Subcutaneous abdominal adipose tissue (tissue), 5 donors: ENCODE data around the gene FBXO41.

Source experiments
- H3K27ac ChIP-seq: one replicate; pipeline ENCODE4 v1.7.0; 2013; ENCODE audit warnings: low read depth, mild to moderate bottlenecking, inconsistent platforms, low read length, moderate library complexity
- H3K27me3 ChIP-seq, 5 donors: one replicate each; pipeline ENCODE4 v1.7.0; 2013; ENCODE audit warnings: low read length in 5 of 5, inconsistent platforms in 1 of 5; ENCODE audit not compliant: control insufficient read depth in 5 of 5, insufficient read depth in 4 of 5
- H3K36me3 ChIP-seq, 5 donors: one replicate each; pipeline ENCODE4 v1.7.0; 2013; ENCODE audit warnings: low read length in 5 of 5; ENCODE audit not compliant: control insufficient read depth in 5 of 5, insufficient read depth in 5 of 5
- H3K4me1 ChIP-seq, 5 donors: one replicate each; pipeline ENCODE4 v1.7.0; 2013; ENCODE audit warnings: low read length in 5 of 5, mild to moderate bottlenecking in 3 of 5, moderate library complexity in 1 of 5; ENCODE audit not compliant: control insufficient read depth in 5 of 5, insufficient read depth in 5 of 5
- H3K4me3 ChIP-seq, 5 donors: one replicate each; pipeline ENCODE4 v1.7.0; 2013; ENCODE audit warnings: low read length in 5 of 5, low read depth in 1 of 5
- H3K9ac ChIP-seq, 5 donors: one replicate each; pipeline ENCODE4 v1.7.0; 2013; ENCODE audit warnings: low read length in 5 of 5, mild to moderate bottlenecking in 4 of 5, moderate library complexity in 3 of 5
- H3K9me3 ChIP-seq, 5 donors: one replicate each; pipeline ENCODE4 v1.7.0; 2013; ENCODE audit warnings: low read length in 5 of 5; ENCODE audit not compliant: control insufficient read depth in 5 of 5
- donor health status: healthy.
- donor health status: healthy.
- donor health status: healthy.
- donor health status: healthy.
- donor health status: healthy.

The FBXO41 gene

GRCh38 chr2:73235315-73236028 lies 48.8 kb downstream of the FBXO41 start:
- Histone ChIP-seq H3K4me3 (peak overlapping the region; percentile 73 to 99 (median 97)), H3K4me1 (peaks cover 13 to 55% (median 44%) of the 10 kb centered on the region in 5 donors), H3K9ac (peak overlapping the region; percentile 64 to 98 (median 88)), H3K27me3 (no peaks in the 10 kb centered on the region), H3K27ac (peak overlapping the region; percentile 94), H3K9me3 (no peaks in the 10 kb centered on the region), H3K36me3 (peaks cover 3 to 21% (median 14%) of the 10 kb centered on the region in 5 donors)

GRCh38 chr2:73233932-73234832 lies 50.1 kb downstream of the FBXO41 start, which contains the start of gene CCT7:
Gene CCT7 (plus strand): TSS chr2:73234308. CDS start chr2:73234379, 71 bp downstream.
- H3K4me1 ChIP-seq: peaks cover 13 to 50% (median 39%) of the 10 kb centered on the region in 5 donors
- peaks cover 0 to 22% (median 14%) of the 10 kb centered on the region in 5 donors for H3K36me3 ChIP-seq
- peak within 1 kb of the TSS; percentile 73 to 99 (median 97) for H3K4me3 ChIP-seq
- H3K9me3 ChIP-seq: no peaks in the 10 kb centered on the region
- H3K9ac ChIP-seq: peak within 1 kb of the TSS; percentile 82 to 98 (median 91)
- peak within 1 kb of the TSS; percentile 94 for H3K27ac ChIP-seq
- no peaks in the 10 kb centered on the region for H3K27me3 ChIP-seq

DNA sequence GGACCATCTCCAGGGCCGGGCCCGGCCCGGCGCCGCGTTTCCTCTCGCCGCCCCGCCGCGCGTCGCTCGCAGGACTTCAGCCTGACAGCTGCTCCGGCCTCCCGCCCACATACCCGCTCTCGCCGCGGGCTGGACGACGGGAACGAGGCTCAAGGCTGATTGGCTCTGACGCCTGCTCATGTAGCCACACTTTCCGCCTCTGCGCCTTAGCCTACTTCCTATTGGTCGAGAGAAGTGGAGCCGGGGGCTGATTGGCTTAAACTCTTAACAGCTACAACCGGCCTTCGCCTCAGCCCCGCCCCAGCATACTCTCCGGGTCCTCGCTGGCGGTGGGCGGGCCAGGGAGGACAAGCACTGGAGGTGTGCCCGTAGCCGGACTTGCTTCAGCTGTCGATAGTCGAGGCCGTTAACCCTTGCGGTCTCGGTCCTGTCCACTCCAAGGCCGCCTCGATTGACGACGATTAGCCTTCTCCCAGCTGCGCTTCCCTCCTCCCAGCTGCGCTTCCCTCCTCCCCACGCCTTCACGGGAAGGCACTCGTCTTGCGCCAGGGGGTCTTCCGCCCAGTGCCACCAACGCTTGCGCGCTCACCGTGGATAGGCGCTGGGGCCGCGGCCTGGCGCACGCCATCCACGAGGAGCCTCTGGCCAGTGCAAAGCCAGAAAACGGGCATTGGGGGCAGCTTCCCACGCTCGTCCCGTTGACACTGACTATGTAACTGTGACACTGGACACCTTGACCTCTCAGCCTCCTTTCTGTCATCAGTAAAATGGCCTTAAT lies 50.9 kb downstream of the FBXO41 start, which contains the start of gene PRADC1:
Gene PRADC1, minus strand, starts transcription at position 86 of the 778 bp plus-strand sequence. Its CDS starts 79 bp downstream, at position 7.
- H3K4me1 ChIP-seq: peaks cover 13 to 43% (median 34%) of the 10 kb centered on the region in 5 donors
- no peaks in the 10 kb centered on the region for H3K9me3 ChIP-seq
- peak within 1 kb of the TSS; percentile 94 for H3K27ac ChIP-seq
- peak within 1 kb of the TSS; percentile 73 to 99 (median 97) for H3K4me3 ChIP-seq
- H3K27me3 ChIP-seq: no peaks in the 10 kb centered on the region
- peaks cover 0 to 22% (median 18%) of the 10 kb centered on the region in 5 donors for H3K36me3 ChIP-seq
- H3K9ac ChIP-seq: peak within 1 kb of the TSS; percentile 82 to 98 (median 91)

GRCh38 chr2:73232403-73233153 lies 51.7 kb downstream of the FBXO41 start:
- no peaks in the 10 kb centered on the region for H3K9me3 ChIP-seq
- peak overlapping the region; percentile 46 for H3K27ac ChIP-seq
- no peaks in the 10 kb centered on the region for H3K27me3 ChIP-seq

GRCh38 chr2:73228631-73229030 lies 55.6 kb downstream of the FBXO41 start:
- no peak overlapping the region for H3K9ac ChIP-seq
- H3K27me3 ChIP-seq: no peaks in the 10 kb centered on the region
- H3K4me1 ChIP-seq: peaks cover 5 to 21% (median 15%) of the 10 kb centered on the region in 5 donors
- no peak overlapping the region for H3K4me3 ChIP-seq
- H3K27ac ChIP-seq: no peak overlapping the region
- no peaks in the 10 kb centered on the region for H3K9me3 ChIP-seq
- H3K36me3 ChIP-seq: peaks cover 0 to 66% (median 59%) of the 10 kb centered on the region in 5 donors

More at GRCh38 chr2:73232403-73233153, 51.7 kb downstream of the FBXO41 start:
- Histone ChIP-seq H3K4me1 (peaks cover 13 to 41% (median 34%) of the 10 kb centered on the region in 5 donors), H3K9ac (peak overlapping the region; percentile 58 to 97 (median 65)), H3K4me3 (peak overlapping the region; percentile 73 to 97 (median 97)), H3K36me3 (peaks cover 0 to 29% (median 26%) of the 10 kb centered on the region in 5 donors)

DNA sequence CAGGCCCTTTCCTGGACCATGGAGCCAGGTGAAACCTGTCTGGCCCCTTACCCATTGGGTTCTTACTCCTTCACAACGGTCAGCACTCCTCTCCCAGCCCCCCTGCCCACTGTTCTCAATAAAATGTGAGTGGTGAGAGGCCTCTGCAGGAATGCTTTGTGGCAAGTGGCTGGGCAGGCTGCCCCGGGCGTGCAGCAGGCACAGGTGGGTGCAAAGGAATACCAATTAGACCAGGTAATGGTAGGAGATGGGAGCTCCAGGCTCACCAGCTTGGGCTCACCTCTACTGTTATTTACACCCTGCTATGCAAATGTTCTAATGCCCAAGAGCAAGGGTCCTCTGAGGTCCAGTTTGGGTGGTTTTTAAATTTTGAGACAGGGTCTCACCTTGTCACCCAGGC lies 57.2 kb downstream of the FBXO41 start:
- Histone ChIP-seq H3K9me3 (no peaks in the 10 kb centered on the region), H3K27me3 (no peaks in the 10 kb centered on the region), H3K27ac (no peak overlapping the region), H3K9ac (no peak overlapping the region), H3K4me3 (no peak overlapping the region), H3K36me3 (peaks cover 0 to 81% (median 75%) of the 10 kb centered on the region in 5 donors), H3K4me1 (peaks cover 0 to 9% (median 4%) of the 10 kb centered on the region in 5 donors)

- H3K9me3 ChIP-seq: no peaks in the 10 kb centered on the region
- H3K27ac ChIP-seq: no peak overlapping the region
- peaks cover 0 to 95% (median 87%) of the 10 kb centered on the region in 5 donors for H3K36me3 ChIP-seq
- H3K9ac ChIP-seq: no peak overlapping the region
- peaks cover 0 to 9% (median 4%) of the 10 kb centered on the region in 5 donors for H3K4me1 ChIP-seq
- no peaks in the 10 kb centered on the region for H3K27me3 ChIP-seq
- H3K4me3 ChIP-seq: no peak overlapping the region
Observed at GRCh38 chr2:73225513-73226360, 58.5 kb downstream of the FBXO41 start.

DNA sequence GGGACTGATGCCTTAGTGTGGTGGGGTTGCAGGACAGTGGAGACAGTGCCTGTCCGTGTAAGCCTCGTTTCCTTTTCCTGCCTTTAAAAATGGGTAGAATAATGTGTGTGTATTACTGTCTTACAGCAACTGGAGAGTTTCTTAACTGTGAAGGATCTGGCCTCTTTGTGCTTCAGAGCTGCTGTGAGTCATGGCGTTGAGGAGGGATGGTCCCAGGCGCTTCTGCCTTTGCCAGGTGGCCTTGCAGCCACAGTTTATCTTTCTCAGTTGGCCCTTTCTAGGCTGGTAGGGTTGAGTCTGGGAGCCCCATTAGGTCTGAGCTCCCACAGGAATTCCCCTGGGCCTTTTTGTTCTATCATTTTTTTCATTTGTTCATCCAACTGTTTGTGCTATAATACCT lies 60.5 kb downstream of the FBXO41 start:
- peaks cover 0 to 98% (median 89%) of the 10 kb centered on the region in 5 donors for H3K36me3 ChIP-seq
- H3K4me1 ChIP-seq: peaks cover 0 to 9% (median 4%) of the 10 kb centered on the region in 5 donors
- H3K9me3 ChIP-seq: no peaks in the 10 kb centered on the region
- H3K9ac ChIP-seq: no peak overlapping the region
- H3K27ac ChIP-seq: no peak overlapping the region
- H3K4me3 ChIP-seq: no peak overlapping the region
- H3K27me3 ChIP-seq: no peaks in the 10 kb centered on the region
